Body of pancreas (tissue), 4 donors: Measurements from ENCODE around the gene FCGBP.
"Not testable (repeated sequence)": the region's sequence is repeated elsewhere in the genome, so short reads cannot be mapped to it uniquely, and the experiment has no call there.

Experiments
- CTCF ChIP-seq, 7 experiments: fragments of 450-650 bp in 4 of 7; fragments of 200-600 bp in 3 of 7; sonication (generic) in 3 of 7; IDR thresholded peaks; one replicate each; pipeline ENCODE4 v1.5.1; 2016 to 2019; ENCODE audit warnings: antibody characterized with exemption in 7 of 7
- POLR2A ChIP-seq, 3 donors: fragments of 450-650 bp; IDR thresholded peaks; one replicate each; pipeline ENCODE4 v1.6.1; 2016; ENCODE audit warnings: antibody characterized with exemption in 3 of 3, mild to moderate bottlenecking in 2 of 3

GRCh38 chr19:39884721-39885120, 49.7 kb downstream of the FCGBP start:
- not testable (repeated sequence) for TF ChIP-seq CTCF, POLR2A (IDR thresholded peaks at IDR 0.05)
